A673 (cell line): ENCODE data around the gene SLC13A5. TPM values are rescaled to one million over a fixed set of nuclear protein-coding genes. Genes with fewer than 3 reads are reported as not detected.
"Not testable (repeated sequence)": the region's sequence is repeated elsewhere in the genome, so short reads cannot be mapped to it uniquely, and the experiment has no call there.

Source experiments
- BruUV-seq: library from RNA; stranded (reverse); fragments of 400-500 nt; replicated peaks from 2 replicates; lab custom pipeline; 2021; lab: Mats Ljungman, UMichigan
- CTCF ChIA-PET: fragments of 300-600 bp; sonication (Branson Sonifier 250); formaldehyde crosslinking; loops from one replicate; lab custom pipeline; 2022; ENCODE audit warnings: antibody characterized with exemption; lab: Charles Lee
- POLR2A ChIA-PET: fragments of 300-600 bp; sonication (Branson Sonifier 250); formaldehyde crosslinking; loops from one replicate; lab custom pipeline; 2022; ENCODE audit warnings: antibody characterized with exemption; ENCODE audit not compliant: low non-redundant PET; lab: Charles Lee
- DNase-seq: peaks from one replicate; pipeline ENCODE4 v3.0.0-alpha.2; 2015; ENCODE audit warnings: low spot score
- H3K27ac ChIP-seq: fragments of 200-600 bp; sonication (generic); 2 replicates; pipeline ENCODE4 v1.5.1; 2016; ENCODE audit warnings: mixed run types, low read depth, mild to moderate bottlenecking, mixed read lengths, antibody characterized with exemption, low read length; ENCODE audit not compliant: poor library complexity, severe bottlenecking
- H3K27me3 ChIP-seq: fragments of 200-600 bp; sonication (generic); replicated peaks from 2 replicates; pipeline ENCODE4 v1.6.1; 2017; ENCODE audit warnings: mixed run types, low read depth, mild to moderate bottlenecking, mixed read lengths, antibody characterized with exemption, low read length; ENCODE audit not compliant: insufficient read depth, poor library complexity
- H3K36me3 ChIP-seq: fragments of 200-600 bp; sonication (generic); 2 replicates; pipeline ENCODE4 v1.6.1; 2016; ENCODE audit warnings: mixed run types, mild to moderate bottlenecking, mixed read lengths, antibody characterized with exemption, low read length; ENCODE audit not compliant: insufficient read depth, poor library complexity, severe bottlenecking
- H3K4me1 ChIP-seq: fragments of 200-600 bp; sonication (generic); 2 replicates; pipeline ENCODE4 v1.6.1; 2017; ENCODE audit warnings: mixed run types, mild to moderate bottlenecking, mixed read lengths, antibody characterized with exemption, low read length; ENCODE audit not compliant: insufficient read depth, poor library complexity, severe bottlenecking
- H3K4me3 ChIP-seq: fragments of 200-600 bp; sonication (generic); 2 replicates; pipeline ENCODE4 v1.5.1; 2016; ENCODE audit warnings: low read depth, mixed run types, mild to moderate bottlenecking, mixed read lengths, low read length; ENCODE audit not compliant: poor library complexity, severe bottlenecking
- H3K9me3 ChIP-seq: fragments of 200-600 bp; sonication (generic); 2 replicates; pipeline ENCODE4 v1.6.1; 2016; ENCODE audit warnings: mixed run types, low read depth, mild to moderate bottlenecking, mixed read lengths, antibody characterized with exemption, low read length; ENCODE audit not compliant: poor library complexity, severe bottlenecking
- CTCF ChIP-seq: fragments of 300-800, 200-600 bp; sonication (generic); conservative IDR thresholded peaks from 2 replicates; pipeline ENCODE4 v1.5.1; 2017; ENCODE audit warnings: low read depth, mild to moderate bottlenecking, antibody characterized with exemption, low read length, moderate library complexity, mixed read lengths
- EZH2 ChIP-seq: fragments of 200-600 bp; sonication (generic); IDR thresholded peaks from 2 replicates; pipeline ENCODE4 v1.6.1; 2017; ENCODE audit warnings: borderline replicate concordance, low read depth, mild to moderate bottlenecking, mixed read lengths, antibody characterized with exemption, low read length; ENCODE audit not compliant: poor library complexity, severe bottlenecking
- intact Hi-C: fragments of 100-400 bp; cut with micrococcal nuclease; formaldehyde crosslinking; loops from one replicate; pipeline ENCODE4 v1.10.0; 2022; ENCODE audit not compliant: unreplicated experiment
- total RNA-seq: library from RNA; stranded (reverse); gene quantifications from 2 replicates; pipeline ENCODE4 v1.2.3, GENCODE V29; 2021

SLC13A5 gene
- total RNA-seq, 1 experiment from 2014 or later, result not detected

DNA sequence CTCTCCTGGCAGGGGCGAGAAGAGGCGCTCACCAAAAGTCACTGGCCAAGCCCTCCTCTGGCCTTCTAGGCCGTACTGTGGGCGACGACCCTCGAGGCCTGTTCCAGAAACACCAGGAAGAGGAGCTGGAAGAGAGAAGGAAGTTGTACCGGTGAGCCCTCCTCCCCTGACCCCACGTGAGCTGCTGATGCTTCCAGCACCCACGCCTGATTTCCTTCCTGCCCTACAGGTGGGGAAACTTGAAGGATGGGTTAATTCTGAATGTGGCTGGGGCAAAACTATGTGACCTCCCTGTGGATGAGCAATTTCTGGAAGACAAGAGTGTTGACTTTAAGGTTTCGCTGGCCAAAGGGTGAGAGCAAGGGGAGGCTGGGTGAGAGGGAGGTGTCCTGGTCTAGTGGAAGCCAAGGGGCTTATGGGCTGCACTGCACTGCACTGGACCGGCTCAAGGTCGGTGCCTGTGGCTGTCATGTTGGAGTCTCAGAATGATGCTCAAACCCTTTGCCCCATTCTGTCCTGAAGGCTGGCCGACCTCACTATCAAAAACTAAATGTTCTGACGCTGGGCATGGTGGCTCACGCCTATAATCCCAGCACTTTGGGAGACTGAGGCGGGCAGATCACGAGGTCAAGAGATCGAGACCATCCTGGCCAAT lies 55.4 kb downstream of the SLC13A5 start:
- Histone ChIP-seq H3K27ac (no peak overlapping the region), H3K4me1 (no peaks in the 10 kb centered on the region), H3K4me3 (no peak overlapping the region), H3K9me3 (no peaks in the 10 kb centered on the region), H3K27me3 (peaks cover 50% of the 10 kb centered on the region), H3K36me3 (no peaks in the 10 kb centered on the region)
- POLR2A ChIA-PET, result no interaction called here
- CTCF ChIA-PET, result interaction anchor here (0.6 kb wide), 1 partner anchor 151 kb away, joined by 3 read pairs; no protein-coding TSS in a partner anchor
- intact Hi-C loops, result no loop called here
- DNase-seq, result no peak
- TF ChIP-seq CTCF (no peak), EZH2 (no peak)
- BruUV-seq, result no TSS peak

DNA sequence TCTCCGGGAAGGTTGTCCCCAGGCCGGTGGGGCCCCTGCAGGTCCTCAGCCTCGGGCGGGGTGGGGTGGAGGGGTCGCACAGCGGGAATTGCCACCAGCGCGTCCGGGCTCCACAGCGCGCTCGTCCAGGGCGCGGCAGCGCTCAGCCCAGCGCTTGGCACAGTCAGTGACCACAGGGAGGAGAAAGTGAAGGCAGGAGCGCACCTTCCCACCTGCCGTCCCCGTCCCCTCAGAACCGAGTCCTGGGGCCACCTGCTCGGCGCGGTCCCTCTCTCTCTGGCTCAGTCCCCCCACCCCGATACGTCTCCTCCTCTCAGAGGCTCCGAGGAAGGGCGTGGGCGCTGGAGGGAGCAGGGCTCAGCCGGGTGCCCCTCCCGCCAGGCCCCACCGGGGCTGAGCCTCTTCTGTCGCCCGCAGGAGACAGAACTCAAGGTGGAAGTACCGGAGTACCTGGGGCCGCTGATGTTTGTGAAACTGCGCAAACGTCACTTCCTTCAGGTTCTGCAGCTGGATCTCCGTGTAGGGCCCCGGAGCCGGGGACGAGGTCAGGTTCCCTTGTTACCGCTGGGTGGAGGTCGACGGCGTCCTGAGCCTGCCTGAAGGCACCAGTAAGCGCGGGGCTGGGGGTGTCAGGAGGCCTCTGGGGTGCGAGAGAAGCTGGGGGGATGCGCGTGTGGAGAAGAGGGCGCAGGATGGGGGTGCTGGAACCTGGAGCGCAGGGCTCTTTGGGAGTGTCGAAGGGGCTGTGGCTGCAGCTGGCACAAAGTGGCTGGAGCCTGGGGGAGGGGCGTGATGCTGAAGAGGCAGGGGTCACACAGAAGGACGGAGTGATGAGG lies 56.2 kb downstream of the SLC13A5 start:
- DNase-seq, H3K9me3 ChIP-seq, H3K4me1 ChIP-seq, H3K27ac ChIP-seq, BruUV-seq, H3K36me3 ChIP-seq, H3K4me3 ChIP-seq, intact Hi-C loops, POLR2A ChIA-PET: not testable (repeated sequence)
- H3K27me3 ChIP-seq, result peaks cover 44% of the 10 kb centered on the region
- CTCF ChIA-PET, result interaction anchor here (0.6 kb wide), 1 partner anchor 150 kb away, joined by 3 read pairs; no protein-coding TSS in a partner anchor

- peaks cover 10% of the 10 kb centered on the region for H3K4me1 ChIP-seq
- CTCF ChIA-PET, POLR2A ChIA-PET, intact Hi-C loops, H3K27ac ChIP-seq, BruUV-seq, H3K36me3 ChIP-seq, DNase-seq, H3K9me3 ChIP-seq, H3K4me3 ChIP-seq: not testable (repeated sequence)
- H3K27me3 ChIP-seq, result peaks cover 38% of the 10 kb centered on the region
These were observed 57.3 kb downstream of the SLC13A5 start for GRCh38 chr17:6655732-6656361.
